ENCODE measurements around the gene SIPA1L3. TPM values are rescaled to one million over a fixed set of nuclear protein-coding genes. Genes with fewer than 3 reads are reported as not detected.

The SIPA1L3 gene
- total RNA-seq, 1 experiment from 2014 or later: 4.4 TPM

DNA sequence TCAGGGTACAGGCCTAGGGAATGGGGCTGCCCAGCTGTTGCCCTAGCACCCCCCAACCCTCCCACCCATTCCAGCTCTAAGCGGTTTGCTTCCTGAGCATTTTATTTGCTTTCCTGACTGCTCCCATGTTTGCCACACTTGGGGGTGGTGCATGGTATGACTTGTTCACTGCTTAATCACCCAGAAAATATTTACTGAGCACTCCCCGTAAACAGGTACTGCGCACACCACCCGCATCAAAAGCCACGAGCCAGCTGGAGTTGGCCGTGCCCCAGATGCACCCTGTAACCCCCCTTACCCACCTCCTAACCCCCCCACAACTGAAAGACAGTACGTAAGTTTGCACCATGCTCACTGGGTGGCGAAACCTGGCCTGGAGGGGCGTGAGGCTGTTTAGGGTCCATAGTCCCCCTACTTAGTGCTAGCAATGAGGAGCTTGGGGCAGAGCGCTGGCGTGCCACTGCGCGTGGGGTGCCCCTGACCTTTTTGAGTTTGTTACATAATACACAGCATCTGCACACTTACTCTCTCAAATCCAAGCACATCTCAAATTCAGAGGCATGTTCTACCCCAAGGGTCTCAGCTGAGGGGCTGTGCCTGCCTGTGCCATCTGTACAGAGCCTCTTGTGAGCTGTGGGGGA, 287.2 kb downstream of the SIPA1L3 start:
- no peak for DNase-seq (ENCODE audit: low read depth, low spot score)
- in situ Hi-C loops (cut with HindIII; ENCODE audit: low pct_unique_long_range_greater_than_20kb, low sequenced_read_pairs): no loop called here

DNA sequence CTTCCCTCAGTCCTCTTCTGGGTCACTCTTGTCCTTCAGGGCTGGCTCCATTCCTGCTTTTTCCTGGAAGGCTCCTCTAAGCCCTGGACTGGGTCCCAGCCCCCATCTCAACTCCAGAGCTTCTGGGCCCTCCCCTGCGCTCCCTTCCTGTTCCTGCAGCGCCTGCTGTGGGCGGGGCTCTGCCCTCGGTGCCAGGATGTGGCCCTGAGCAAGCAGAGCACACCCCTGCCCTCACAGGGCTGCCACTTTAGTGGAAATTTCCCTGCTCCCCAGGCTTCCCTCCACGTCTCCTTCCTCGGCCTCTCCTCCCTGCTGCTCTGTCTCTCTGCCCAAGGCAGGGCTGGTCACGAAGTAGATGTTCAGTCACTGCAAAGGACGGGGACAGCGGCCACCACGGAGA, 288.2 kb downstream of the SIPA1L3 start:
- in situ Hi-C loops (cut with HindIII; ENCODE audit: low pct_unique_long_range_greater_than_20kb, low sequenced_read_pairs): no loop called here

DNA sequence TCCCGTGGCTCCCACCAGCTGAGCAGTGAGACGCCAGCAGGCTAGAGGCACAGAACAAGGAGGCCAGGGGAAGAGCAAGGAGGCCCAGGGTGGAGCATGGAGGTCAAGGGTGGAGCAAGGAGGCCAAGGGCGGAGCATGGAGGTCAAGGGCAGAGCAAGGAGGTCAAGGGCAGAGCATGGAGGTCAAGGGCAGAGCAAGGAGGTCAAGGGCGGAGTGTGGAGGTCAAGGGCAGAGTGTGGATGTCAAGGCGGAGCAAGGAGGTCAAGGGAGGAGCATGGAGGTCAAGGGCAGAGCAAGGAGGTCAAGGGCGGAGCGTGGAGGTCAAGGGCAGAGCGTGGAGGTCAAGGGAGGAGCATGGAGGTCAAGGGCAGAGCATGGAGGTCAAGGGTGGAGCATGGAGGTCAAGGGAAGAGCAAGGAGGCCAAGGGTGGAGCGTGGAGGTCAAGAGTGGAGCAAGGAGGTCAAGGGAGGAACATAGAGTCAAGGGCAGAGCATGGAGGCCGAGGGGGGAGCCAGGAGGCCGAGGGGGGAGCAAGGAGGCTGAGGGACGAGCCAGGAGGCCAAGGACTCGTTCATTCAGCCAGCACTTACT, 289.3 kb downstream of the SIPA1L3 start:
- no peak for DNase-seq (ENCODE audit: low read depth, low spot score)
- in situ Hi-C loops (cut with HindIII; ENCODE audit: low pct_unique_long_range_greater_than_20kb, low sequenced_read_pairs): no loop called here

More for the DNA sequence above, 288.2 kb downstream of the SIPA1L3 start:
- no peak for DNase-seq (ENCODE audit: low read depth, low spot score)

DNA sequence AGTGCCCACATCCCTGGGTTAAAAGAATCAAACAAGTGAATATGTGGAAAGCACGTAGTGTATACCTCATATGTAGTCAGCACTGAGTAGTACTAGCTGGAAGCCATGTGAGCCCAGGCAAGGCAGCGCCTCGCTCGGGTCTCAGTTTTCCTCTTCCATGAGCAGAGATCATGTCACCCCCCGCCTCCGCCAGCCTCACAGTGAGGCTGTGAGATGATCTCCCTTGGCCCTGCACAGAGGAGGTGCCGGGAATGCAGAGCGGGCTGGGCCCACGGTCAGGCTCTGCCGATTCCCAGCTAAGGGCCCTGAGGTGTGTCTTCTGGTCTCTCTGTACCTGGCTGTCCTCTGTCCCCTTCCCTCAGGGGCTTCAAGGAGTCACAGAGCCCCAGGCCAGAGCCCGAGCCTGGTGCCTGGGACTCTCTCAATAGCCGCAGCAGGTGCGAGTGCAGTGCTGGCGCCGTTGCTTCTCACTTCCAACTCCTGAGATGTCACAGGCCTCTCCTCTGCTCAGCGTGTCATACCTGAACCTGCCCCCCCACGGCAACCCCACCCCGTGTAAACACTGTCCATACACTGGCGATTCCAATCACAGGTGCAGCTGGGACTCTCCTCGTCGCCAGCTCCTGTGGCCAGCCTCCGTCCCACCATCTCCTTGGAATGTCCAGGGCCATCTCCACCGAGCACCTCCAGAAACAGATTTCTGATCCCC, 290.1 kb downstream of the SIPA1L3 start:
- no peak for DNase-seq (ENCODE audit: low read depth, low spot score)
- in situ Hi-C loops (cut with HindIII; ENCODE audit: low pct_unique_long_range_greater_than_20kb, low sequenced_read_pairs): no loop called here

DNA sequence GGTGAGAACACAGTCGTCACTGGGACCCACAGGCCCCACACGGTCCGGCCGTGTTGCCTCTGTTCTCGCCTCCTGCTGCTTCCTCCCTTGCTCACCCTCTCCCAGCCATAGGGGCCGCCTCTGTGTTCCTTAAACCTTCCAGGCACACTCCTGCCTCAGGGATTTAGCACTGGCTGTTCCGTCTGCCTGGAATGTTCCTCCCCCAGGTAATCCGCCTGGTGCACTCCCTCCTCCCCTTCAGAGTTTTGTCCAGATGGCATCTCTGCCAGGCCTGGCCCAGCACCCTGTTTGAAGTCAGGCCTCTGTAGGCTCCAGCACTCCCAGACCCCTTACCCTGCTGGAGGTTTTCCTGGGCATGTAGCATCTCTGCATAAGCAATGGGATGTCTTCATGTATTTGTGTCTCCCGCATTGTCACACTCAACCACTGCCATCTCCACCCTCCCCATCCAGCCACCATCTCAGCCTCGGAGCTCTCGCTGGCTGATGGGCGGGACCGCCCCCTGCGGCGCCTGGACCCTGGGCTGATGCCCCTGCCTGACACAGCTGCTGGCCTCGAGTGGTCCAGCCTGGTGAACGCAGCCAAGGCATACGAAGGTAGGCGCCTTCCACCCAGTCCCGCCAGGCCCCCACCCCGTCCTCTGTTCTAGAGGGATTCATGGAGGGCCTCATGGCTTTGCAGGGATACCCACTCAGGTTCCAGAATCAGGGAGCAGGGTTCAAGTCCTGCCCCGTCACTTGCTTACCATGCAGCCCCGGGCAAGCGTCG, 291.1 kb downstream of the SIPA1L3 start:
- in situ Hi-C loops (cut with HindIII; ENCODE audit: low pct_unique_long_range_greater_than_20kb, low sequenced_read_pairs): no loop called here
- DNase-seq (ENCODE audit: low read depth, low spot score): no peak

DNA sequence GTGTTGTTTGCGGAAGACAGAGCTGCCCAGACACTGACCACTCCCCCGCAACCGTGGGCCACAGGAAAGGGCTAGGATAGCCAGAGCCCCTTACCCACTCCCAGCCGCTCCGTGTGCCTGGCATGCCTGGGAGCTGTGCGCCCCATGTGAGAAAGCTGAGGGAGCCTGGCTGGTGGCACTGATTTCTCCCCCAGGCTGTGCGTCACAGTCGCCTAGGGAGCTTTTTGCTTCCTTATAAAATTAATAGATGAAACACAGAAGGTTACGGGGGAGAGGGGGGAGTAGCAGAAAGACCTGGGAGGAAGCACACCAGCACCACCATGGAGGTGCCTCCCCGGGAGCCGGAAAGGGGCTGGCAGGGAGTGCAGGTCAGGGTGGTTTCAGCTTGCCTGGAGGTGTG, 292.3 kb downstream of the SIPA1L3 start:
- in situ Hi-C loops (cut with HindIII; ENCODE audit: low pct_unique_long_range_greater_than_20kb, low sequenced_read_pairs): no loop called here
- DNase-seq (ENCODE audit: low read depth, low spot score): no peak

DNA sequence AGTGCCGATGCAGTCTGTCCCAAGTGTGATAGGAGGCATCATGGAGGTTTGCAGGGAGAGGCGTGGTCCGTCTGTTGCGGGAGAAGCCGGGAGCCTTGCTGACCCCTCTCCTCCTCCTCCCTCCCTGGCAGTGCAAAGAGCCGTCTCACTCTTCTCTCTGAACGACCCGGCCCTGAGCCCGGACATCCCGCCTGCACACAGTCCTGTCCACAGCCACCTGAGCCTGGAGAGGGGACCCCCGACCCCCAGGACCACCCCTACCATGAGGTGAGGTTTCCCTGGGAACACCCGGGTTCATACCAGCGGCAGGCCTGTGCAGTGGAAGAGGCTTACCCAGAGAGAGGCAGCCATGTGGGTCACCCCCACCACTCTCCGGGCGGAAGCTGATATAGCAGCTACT, 294.7 kb downstream of the SIPA1L3 start:
- no peak for DNase-seq (ENCODE audit: low read depth, low spot score)
- in situ Hi-C loops (cut with HindIII; ENCODE audit: low pct_unique_long_range_greater_than_20kb, low sequenced_read_pairs): no loop called here

DNA sequence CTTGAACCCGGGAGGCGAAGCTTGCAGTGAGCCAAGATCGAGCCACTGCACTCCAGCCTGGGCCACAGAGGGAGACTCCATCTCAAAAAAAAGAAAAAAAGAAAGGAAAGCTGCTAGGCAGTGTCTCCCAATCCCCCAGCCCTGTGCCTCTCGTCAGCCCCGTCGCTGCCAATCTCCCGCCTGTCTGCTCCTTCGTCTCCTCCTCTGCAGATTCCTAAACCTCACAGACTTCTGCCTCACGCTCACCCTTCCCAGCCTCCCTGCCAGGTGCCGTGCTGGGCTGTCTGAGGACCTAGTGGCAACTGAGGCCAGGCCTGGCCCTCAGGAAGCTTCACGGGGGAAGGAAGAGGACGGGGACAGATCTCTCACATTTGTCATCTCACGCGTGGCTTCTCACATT, 295.5 kb downstream of the SIPA1L3 start:
- in situ Hi-C loops (cut with HindIII; ENCODE audit: low pct_unique_long_range_greater_than_20kb, low sequenced_read_pairs): no loop called here
- no peak for DNase-seq (ENCODE audit: low read depth, low spot score)

DNA sequence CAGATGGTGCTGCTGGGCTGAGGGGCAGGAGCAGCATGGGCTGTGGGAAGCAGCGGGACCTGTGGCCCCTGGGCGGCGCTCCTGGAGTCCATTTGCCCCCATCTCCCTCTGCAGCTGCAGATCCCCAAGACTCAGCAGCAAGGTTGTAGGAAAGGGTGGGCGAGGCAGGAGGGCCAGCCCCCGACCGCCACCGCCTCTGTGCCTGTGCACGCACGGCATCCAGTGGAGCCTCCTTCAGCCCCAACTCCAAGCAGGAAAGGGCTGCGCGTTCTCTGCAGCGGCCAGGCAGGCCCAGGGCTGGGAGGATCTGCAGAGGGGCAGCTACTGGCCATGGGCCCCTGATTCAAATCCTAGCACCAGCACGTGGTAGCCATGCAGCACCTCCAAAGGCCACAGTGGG, 296.2 kb downstream of the SIPA1L3 start:
- in situ Hi-C loops (cut with HindIII; ENCODE audit: low pct_unique_long_range_greater_than_20kb, low sequenced_read_pairs): no loop called here
- no peak for DNase-seq (ENCODE audit: low read depth, low spot score)

DNA sequence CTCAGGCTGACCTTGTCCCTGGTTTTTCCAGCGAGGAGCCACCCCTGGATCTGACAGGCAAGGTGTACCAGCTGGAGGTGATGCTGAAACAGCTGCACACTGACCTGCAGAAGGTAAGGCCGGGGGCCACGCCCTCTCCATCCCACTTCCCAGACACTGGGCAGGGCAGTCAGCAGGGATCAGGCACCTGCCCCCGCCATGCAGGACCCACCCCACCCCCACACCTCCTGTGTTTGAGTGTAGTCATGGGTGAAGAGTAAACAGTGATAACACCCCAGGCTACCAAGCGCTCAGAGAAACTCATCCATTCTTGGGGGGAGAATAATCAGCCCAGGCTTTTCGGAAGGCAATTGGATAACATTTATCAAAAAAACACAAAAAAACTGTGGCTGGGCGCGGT, 297.1 kb downstream of the SIPA1L3 start:
- no peak for DNase-seq (ENCODE audit: low read depth, low spot score)
- in situ Hi-C loops (cut with HindIII; ENCODE audit: low pct_unique_long_range_greater_than_20kb, low sequenced_read_pairs): no loop called here

DNA sequence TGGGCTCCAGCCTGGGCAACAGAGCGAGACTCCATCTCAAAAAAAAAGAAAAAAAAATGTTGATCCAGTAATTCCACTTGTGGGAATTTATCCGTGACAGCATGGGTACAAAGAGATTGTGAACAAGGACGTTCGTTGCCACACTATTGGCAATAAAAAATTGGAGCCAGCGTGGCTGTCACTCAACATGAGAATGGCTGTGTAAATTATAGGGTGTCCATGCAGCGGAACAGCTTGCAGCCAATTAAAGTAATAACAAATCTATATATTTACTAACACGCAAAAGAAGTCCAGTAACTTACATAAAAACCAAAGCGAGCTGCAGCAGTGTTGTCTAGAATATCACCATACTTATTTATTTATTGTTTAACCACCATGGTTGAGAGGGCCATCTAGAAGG, 297.7 kb downstream of the SIPA1L3 start:
- DNase-seq (ENCODE audit: low read depth, low spot score): no peak
- in situ Hi-C loops (cut with HindIII; ENCODE audit: low pct_unique_long_range_greater_than_20kb, low sequenced_read_pairs): no loop called here

DNA sequence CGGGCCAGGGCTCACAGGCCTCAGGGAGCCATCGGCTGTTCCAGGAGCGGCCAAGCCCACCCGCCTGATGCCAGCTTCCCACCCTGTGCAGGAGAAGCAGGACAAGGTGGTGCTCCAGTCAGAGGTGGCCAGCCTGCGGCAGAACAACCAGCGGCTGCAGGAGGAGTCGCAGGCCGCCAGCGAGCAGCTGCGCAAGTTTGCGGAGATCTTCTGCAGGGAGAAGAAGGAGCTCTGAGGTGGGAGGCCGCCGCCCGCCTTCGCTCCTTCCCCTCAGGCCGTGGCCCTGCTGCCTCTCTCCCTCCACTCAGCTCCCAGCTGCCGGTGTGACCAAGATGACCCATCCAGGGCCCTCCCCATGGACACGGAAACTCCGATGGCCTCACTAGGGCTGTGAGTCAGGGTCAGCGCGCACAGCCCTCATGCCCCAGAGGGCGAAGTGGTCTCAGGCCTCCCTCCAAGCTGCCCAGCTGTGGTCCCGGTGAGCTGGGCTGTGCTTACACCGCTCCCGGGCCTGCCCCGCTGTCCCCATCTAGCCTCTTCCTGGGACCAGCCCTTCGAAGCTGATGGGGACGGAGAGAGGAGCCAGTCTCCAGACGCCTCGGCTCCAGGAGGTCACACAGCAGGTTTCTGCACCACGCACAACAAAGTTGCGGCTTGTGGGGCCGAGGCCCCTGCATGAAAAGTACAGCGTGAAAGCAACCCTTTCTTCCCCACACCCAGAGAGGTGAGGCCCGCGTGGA, 299.2 kb downstream of the SIPA1L3 start:
- in situ Hi-C loops (cut with HindIII; ENCODE audit: low pct_unique_long_range_greater_than_20kb, low sequenced_read_pairs): no loop called here
- no peak for DNase-seq (ENCODE audit: low read depth, low spot score)

DNA sequence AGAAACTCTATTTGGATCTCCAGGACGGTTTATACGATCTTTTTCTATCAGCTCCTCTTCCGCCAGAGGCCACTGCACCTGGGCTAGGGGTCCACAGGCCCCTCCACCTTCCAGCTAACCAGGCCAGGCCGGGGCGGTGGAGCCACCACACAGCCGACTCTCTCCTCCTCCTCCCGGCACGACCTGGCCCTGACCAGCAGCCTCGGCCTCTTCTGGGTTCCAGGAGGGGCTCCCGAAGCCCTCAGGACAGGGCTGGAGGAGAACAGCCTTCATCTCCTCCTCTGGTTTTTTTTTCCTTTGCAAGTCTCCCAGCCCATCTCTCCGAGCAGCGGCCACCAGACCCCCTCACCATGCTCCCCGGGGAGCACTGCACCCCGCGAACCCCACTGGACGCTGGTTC, 299.9 kb downstream of the SIPA1L3 start:
- no peak for DNase-seq (ENCODE audit: low read depth, low spot score)
- in situ Hi-C loops (cut with HindIII; ENCODE audit: low pct_unique_long_range_greater_than_20kb, low sequenced_read_pairs): no loop called here

DNA sequence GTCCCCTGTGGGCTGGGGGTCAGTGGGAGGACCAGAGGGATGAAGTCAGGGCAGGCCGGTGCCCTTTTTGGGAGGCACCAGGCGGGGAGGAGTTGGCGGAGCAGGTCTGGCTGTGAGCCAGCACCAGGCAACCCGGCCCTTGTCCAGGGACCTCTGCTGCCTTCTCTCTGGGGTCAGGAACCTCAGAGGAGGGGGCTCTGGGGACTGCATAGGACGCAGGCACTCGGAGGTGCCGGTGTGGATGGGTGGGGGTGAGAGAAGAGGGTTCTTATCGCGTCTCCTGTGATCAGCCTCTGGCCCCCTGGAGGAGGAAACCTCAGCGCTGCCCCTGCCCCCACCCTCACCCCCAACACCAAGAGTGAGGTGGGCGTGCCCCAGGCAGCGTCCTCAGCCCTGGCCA, 300.5 kb downstream of the SIPA1L3 start:
- DNase-seq (ENCODE audit: low read depth, low spot score): no peak
- in situ Hi-C loops (cut with HindIII; ENCODE audit: low pct_unique_long_range_greater_than_20kb, low sequenced_read_pairs): no loop called here

DNA sequence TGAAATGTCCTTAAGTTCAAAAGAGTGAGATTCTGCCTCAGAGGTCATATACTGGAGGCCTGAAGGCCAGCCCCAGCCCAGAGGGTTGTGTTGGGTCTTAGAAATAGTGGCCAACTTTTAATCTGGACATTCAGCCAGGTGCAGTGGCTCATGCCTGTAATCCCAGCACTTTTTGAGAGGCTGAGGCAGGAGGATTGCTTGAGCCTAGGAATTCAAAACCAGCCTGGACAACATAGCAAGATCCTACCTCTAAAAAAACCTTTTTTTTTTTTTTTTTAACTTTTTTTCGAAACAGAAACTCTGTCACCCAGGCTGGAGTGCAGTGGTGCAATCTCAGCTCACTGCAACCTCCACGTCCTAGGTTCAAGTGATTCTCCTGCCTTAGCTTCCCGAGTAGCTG, 301.6 kb downstream of the SIPA1L3 start:
- in situ Hi-C loops (cut with HindIII; ENCODE audit: low pct_unique_long_range_greater_than_20kb, low sequenced_read_pairs): no loop called here
- no peak for DNase-seq (ENCODE audit: low read depth, low spot score)

DNA sequence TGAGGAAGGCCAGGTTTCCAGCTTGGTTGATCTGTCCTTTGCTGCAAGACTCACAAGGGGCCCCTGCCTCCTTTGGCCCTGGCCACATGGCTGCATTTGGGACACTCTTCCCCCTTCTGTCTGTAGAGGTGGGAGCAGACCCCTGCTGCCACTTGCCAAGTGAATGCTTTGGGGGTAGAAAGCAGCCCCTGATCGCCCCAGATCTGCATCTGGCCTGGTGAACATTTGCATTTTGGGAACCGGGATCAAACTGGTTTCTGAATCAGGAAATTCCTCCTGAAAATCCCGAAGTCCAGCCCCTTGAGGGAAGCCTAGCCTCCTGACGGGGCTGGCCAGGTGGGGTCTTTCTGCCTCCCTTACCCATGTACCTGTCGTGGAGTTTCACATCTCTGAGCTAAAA, 302.1 kb downstream of the SIPA1L3 start:
- in situ Hi-C loops (cut with HindIII; ENCODE audit: low pct_unique_long_range_greater_than_20kb, low sequenced_read_pairs): no loop called here
- no peak for DNase-seq (ENCODE audit: low read depth, low spot score)

DNA sequence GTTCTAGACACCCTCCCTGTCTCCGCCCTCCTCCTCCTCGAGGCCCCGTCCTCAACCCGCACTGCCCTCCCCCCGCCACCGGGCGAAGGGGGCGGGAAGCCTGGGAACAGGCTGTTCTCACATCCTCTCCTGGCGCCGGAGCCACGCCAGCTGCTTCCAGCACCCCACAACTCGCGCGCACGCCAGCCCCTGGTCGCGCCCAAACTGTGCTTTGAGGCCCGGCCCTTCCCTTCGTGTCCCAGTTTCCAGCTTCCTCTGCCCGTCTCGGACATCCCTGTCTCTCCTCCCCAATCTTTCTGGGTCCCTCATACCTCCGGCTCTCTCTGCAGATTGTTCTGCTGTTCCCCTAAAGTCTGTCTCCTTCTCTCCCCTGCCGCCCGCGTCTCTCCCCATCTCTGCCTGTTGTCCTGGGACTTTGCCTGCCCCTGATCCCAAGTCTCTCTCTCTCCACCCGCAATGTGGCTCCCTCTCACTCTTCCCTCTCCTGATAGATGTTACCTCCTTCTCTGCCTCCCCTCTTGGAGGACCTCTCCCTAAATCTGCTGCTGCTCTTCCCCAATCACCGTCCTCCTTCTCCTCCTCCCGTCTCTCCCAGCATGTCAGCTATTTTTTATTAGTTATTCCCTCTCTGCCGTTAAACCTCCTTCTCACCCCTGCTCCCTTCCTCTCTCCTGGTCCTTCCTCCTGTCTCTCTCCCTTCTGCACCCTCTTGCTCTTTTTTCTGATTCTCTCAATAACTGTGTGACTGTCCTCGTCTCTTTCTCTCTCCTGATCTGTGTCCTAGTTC, 302.9 kb downstream of the SIPA1L3 start:
- in situ Hi-C loops (cut with HindIII; ENCODE audit: low pct_unique_long_range_greater_than_20kb, low sequenced_read_pairs): no loop called here
- no peak for DNase-seq (ENCODE audit: low read depth, low spot score)
